Left renal cortex interstitium (tissue), 4 donors: ENCODE results near the gene LIN28B. TPM values are rescaled to one million over a fixed set of nuclear protein-coding genes. Genes with fewer than 3 reads are reported as not detected.
"Not testable (repeated sequence)": the region's sequence is repeated elsewhere in the genome, so short reads cannot be mapped to it uniquely, and the experiment has no call there.

Experiments used
- DNase-seq, 4 donors: peaks; one replicate each; pipeline ENCODE4 v3.0.0-alpha.2; 2013; ENCODE audit warnings: low read depth in 4 of 4, low spot score in 2 of 4, missing footprints in 1 of 4
- polyA plus RNA-seq, 4 donors: library from polyadenylated mRNA; unstranded; fragments of 120-200 nt; gene quantifications; one replicate each; pipeline ENCODE4 v1.2.1, GENCODE V29; 2013; ENCODE audit not compliant: insufficient read length in 4 of 4

The LIN28B gene
- polyA plus RNA-seq, 4 donors = 0.06 to 0.38 (median 0.14) TPM

DNA sequence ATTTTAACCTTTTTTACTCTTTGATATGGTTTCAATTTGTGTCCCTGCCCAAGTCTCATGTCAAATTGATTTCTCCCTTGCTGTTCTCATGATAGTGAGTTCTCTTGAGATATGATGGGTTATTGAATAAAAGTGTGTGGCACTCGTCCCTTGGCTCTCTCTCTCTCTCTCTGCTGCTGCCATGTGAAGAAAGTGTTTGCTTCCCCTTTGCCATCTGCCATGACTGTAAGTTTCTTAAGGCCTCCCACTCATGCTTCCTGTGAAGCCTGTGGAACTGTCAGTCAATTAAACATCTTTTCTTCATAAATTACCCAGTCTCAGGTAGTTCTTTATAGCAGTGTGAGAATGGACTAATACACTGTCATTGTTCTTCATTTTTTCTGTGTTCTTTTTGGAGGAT, 48.5 kb downstream of the LIN28B start:
- DNase-seq = no peak

DNA sequence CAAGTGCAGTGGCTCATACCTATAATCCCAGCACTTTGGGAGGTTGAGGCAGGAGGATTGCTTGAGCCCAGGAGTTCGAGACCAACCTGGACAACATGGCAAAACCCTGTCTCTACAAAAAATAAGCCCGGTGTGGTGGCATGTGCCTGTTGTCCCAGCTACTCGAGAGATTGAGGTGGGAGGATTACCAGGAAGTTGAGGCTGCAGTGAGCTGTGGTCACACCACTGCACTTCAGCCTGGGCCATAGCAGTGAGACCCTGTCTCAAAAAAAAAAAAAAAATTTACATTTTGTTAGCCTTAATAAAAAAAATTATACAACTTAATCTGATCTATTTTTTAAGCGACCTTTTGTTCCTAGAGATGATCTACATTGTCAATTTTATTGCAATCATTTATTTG, 56.6 kb downstream of the LIN28B start:
- DNase-seq = not testable (repeated sequence)

DNA sequence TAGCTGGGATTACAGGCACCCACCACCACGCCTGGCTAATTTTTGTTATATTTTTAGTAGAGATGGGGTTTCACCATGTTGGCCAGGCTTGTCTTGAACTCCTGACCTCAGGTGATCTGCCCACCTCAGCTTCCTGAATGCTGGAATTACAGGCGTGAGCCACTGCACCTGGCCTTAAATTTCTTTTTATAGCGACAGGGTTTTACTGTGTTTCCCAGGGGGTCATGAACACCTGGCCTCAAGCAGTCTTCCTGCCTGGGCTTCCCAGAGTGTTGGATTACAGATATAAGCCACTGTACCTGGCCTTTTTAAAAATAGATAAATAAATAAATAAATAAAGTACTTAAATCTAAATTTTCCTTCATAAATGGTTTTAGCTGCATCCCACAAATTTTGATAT, 57.5 kb downstream of the LIN28B start:
- no peak for DNase-seq

DNA sequence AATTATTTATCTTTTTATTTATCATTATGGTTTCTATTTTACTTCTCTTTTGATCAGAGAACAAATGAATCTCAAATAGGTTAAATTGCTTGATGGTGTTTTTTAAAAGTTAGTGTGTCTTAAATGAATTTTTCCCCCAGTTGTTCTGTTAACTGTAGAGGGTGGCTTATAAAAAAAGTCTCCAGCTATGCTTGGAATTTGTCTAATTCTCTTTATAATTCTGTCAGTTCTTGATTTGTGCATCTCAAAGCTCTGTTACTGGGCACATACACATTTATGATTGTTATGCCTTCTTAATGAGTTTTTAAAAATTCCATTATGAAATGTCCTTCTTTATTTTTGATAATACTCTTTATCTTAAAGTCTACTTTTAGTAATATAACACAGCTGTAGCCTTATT, 58.0 kb downstream of the LIN28B start:
- no peak for DNase-seq

DNA sequence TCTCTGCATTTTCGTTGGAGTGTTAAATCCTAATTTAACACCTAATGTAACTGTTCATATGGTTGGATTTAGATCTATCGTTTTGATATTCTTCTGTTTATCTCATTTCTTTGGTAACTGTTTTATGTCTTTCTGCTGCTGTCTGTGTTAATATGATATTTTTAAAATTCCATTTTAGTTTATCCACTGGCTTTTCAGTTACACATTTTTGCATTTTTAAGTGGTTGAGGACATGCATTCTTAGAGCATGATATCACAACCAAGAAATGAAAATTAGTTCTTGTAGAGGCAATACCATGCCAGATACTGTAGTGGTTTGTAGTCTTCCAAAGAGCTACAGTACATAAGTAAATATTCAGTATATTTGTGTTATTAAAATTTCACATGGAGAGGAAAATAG, 58.6 kb downstream of the LIN28B start:
- DNase-seq = no peak

DNA sequence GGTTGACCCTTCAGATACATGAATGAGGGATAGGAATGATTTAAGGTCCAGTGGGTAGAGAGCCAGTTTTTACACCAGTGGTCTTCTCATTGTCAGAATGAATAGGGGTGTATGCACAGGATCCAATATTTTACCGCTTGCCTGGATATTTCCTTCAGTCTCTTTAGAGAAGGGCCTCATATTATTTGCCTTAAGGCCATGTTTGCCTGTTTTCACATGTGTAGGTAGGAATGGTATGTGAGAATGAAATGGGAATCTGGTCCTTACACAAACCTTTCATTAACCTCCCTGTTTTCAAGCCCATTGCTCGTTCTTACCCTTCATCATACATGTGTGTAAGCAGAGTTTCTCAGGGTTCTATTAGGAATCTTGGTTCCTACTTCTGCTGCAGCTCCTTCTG, 62.4 kb downstream of the LIN28B start:
- no peak for DNase-seq

DNA sequence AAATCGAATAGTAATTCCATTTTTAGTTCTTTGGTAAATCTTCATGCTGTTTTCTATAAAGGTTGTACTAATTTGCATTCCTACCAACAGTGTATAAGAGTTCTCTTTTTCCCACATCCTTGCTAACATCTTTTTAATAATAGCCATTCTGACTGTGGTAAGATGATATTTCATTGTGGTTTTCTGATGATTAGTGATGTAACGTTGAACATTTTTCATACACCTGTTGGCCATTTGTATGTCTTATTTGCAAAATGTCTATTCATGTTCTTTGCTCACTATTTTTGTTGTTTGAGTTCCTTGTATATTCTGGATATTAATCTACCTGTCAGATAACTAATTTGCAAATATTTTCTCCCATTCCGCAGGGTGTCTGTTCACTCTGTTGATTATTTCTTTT, 64.5 kb downstream of the LIN28B start:
- no peak for DNase-seq

DNA sequence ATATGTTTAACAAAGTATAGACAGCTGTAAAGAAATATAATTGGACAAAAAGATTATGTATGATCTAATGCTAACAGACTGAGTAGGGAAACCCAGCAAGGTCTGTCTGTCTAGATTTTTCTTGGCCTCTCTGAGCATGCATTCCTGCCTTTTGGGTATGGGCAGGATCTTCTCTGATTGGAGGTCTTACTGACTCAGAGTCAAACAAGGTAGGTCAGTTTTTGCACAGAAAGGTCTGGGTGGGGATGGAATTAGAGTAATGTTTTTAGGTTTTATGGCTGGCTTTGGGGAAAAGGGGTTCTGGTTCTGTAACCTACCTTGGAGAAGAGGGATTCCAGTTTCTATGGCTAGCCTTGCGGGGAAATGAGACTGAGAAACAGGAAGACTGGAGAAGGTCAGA, 65.5 kb downstream of the LIN28B start:
- no peak for DNase-seq

DNA sequence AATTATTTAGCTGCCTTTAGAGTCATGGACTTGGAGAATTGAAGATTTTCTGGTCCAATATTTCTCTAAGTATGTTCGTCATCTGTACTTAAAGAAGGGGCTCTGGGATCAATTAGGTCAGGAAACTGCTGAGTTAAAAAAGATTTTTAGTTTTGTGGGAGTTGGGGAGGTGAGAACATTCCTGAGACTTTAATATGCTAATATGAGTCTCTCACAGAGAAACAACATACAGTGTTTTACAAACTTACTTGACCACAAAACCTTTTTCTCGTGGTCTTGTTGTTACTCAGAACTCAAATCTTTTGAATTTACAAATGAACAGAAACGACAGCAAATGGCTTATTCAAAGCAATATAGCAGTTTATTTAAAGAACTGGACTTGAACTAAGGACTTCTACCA, 67.9 kb downstream of the LIN28B start:
- no peak for DNase-seq

DNA sequence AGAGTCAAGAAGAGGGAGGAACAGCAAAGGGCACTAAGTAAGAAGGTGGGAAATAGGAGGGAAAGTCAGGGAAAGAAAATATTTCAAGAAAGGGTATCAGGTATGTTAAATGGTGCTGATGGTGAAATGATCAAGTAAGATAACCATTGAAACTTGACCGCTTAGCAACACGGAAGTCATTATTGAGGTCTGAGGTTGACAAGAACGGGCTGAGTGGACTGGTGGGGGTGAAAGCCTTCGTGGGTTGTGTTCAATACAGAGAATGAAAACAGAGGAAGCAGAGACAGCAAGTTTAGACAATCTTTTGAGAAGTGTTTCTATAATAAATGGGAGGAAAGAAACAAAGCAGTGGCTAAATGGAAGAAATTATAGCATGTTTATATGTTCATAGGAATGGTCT, 72.0 kb downstream of the LIN28B start:
- DNase-seq = no peak

DNA sequence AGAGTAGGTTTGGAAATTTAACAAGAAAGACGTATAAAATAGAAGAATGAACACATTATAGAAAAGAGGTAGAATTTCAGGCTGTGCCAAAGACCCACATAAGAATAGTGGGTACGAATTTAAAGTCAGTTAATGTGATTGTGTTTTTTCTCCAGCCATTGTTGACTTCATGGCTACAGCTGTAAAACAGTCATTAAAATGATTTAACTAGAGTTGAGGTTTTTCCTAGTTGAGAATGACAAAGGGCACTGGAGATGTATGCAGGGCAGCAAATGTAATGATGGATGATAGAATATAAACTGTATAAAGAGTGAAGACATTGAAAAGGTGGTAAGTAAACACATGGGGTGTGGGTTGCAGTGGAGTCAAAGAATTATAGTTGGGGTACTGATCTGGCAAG, 72.7 kb downstream of the LIN28B start:
- no peak for DNase-seq

DNA sequence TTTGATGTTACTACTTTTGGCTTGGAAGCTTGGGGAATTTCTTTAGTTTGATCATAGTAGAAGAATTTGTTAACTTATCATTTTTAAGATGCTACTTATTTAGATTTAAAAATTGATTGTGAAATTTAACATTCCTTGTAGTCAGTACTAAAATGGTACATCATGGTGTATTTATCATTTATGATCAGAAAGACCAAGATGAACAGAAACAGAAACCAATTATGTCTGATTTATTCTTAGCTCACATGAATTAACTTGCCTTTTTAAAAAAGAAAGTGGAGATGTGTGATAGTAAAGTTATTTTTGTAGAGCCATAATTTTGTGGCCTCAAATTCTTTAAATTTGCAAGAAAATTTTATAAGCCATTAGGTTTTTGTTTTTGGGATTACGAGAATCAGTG, 77.6 kb downstream of the LIN28B start:
- no peak for DNase-seq

DNA sequence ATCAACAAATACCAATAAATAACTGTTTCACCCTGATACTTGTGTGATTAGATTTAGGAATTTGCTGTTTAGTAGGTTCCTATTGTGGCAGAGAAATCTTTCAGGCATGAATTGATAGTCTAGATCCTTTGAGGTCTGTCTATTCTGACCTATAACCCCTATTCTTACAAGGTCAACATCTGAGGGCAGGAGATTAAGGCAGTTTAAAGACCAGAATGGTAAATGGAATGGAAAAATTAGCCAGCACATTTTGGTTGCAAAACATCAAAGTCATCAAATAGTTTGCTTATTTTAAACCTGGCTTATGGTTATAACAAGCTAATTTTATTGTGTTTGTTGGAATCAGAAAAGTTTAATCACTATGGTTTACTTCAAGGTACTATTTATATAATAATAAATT, 78.4 kb downstream of the LIN28B start:
- no peak for DNase-seq

DNA sequence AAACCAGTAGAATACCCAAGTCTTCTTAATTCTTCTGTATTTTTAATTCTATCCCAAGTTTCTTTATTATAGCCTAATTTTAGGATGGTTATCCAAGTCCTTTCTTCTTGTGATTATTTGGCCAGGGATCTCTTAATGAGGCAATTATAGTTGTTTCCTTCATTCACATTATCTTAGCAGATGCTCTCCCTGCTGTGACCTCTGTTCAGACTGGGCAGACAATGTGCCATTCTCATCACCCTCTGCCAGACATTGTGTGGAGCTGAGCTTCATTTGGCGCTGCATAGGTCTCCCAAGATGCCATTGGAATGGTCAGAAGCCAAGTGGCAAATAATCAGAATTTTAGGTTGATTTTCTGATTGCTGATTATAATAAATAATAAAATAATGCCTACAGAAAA, 79.4 kb downstream of the LIN28B start:
- DNase-seq = no peak

DNA sequence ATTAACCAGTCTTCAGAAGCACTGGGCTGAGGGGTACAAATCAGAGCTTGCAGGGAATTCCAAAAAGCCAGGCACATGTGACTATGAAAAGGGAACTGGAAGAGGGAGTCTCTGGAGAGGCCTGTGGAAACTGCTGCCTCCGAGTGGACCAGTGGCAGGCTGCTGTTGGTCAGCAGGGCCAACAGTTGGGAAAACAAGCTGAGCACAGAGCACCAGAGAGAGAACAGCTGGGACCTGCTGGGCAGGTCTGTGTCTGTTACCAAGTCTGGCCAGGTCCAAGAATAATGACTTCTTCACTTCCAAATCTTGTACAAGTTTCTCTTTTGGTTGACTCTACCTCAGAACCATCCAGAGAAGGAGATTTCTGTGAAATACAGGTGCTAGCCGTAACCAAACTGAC, 81.4 kb downstream of the LIN28B start:
- DNase-seq = no peak

DNA sequence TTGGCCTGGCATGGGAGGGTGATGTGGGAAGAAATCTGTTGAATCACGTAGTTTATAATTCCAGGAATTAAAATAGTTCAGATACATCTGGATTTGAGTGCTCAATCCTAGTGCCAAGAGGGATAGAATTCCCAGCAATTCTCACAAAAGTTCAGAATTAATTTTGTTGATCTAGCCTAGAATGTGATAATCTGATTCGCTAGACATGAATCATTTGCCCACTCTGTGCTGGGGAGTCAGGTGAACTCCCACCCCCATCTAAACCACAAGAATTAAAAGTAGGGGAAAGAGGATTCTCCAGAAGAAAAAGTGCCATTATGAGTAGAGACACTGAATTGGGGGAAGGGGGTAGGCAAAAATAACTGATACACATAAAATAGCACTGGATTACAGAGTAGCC, 85.0 kb downstream of the LIN28B start:
- DNase-seq = no peak

DNA sequence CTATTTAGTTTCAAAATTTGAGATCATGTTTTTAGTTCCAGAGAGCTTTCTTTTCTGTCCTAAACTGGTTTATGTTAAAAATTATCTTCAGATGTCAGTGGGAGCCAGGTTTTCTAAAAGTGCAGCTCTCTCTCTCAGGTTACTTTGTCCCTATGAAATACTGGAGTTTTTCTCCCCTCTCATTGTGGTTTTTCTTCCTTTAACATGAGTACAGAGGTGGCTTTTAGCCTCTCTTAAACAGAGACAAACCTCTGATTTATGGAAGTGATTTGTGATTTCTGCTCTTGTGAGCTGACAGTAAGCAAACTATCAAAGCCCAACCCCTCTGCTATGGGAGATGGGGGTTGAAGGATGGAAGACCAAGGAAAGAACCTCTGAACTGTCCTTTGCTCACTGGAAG, 85.7 kb downstream of the LIN28B start:
- DNase-seq = no peak

DNA sequence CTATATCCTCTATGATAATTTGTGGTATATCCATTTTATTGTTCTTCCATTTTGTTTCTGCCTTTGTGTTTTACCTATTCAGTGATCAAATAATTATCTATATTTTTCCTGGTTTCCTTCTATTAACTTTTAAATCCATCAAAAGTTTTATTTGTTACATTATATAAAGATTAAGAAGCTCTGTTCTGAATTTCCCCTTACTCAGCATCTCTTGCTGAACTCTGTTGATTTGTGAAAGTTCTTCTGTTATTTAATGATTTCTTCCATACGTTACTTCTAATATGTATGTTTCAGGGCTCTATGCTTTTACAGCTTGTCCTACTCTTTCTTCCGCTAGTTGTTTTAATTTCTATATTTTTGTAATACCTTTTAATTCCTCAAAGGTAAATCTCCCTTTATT, 87.1 kb downstream of the LIN28B start:
- no peak for DNase-seq

DNA sequence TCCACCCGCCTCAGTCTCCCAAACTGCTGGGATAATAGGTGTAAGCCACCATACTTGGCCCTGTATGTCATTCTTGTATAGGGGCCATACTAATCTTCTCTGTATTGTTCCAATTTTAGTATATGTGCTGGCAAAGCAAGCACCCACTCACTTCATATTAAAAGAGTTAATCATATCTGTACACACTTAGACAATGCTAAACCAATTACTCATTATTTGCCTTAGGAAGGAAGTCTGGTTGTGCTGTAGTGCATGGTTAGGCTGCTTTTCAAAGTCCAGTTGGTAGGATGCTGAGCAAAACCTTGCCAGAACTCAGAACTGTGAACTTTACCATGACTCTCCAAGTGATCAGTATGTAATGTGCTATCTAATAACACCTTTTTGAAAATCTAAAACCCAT, 88.6 kb downstream of the LIN28B start:
- no peak for DNase-seq

DNA sequence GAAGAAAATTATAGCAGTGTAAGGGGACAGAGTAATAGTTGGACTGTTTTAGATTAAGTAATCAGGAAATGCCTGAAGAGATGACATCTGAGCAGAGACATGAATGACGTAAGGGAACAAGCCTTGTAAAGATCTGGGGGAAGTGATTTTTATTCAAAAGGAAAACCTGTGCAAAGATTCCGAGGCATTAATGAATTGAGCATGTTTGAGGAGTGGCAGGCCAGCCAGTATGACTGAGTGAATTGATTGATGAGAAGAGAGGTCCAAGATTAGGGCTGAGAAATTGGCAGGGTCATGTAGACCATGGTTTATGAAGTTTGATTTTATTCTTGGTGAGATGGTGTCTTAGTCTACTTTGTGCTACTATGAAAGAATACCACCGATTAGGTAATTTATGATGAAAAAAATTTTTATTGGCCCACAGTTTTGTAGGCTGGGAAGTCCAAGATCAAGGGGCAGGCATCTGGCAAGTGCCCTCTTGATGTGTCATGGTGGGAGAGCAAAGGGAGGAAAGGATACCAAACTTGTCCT, 95.1 kb downstream of the LIN28B start:
- DNase-seq = no peak

DNA sequence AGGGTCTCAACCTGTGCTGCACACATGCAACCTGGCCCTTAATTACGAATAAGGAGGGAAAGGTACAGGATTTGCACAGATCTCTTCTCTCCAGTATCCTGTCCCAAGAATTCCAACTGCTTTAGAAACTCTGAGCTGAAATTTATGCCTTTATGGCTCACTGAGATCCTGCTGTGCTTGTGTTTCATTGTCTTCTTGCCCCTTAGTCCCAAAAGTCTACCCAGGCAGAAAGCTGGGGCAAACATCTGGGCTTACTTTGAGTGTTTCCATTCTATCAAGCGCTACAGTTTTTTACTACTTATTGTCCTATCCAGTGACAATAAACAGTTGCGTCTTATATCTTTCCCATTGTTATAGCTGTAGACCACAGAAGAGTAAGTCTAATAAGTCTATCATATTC, 99.7 kb downstream of the LIN28B start:
- no peak for DNase-seq

DNA sequence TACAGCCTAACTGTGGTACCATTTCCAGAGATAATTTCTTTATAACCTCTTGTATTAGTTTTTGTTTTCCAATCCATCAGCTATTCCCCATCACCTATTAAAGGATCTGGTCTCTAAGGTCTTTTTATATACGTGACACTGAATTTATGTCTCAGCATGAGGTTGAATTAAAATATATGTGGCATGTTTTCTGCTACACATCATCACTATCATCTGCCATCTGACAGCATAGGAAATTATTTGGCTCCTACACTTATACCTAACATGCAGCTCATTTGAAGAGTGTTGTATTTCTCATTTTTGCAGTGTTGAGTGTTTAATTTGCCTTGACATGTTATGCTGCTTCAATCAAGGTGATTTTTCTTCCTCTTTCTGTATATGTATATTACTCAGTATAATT, 100.3 kb downstream of the LIN28B start:
- no peak for DNase-seq

DNA sequence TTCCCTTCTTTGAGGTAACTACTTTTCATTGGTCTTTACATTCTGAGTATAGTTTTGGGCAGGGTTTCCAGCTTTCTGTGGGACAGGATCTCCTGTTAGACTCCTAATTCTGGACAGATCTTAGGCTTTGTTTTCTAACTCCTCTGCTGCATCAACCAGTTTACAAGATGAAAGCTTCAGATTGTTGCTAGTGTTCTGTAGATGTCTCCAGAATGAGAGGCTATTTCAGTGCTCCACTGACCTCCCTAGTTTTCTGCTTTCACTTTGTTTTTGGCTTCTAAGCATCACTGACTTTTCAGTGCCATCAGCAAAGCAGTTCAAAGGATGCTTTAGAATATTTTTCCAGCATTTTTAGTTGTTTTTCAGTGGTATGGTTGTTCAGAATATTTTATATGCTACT, 101.4 kb downstream of the LIN28B start:
- DNase-seq = no peak

DNA sequence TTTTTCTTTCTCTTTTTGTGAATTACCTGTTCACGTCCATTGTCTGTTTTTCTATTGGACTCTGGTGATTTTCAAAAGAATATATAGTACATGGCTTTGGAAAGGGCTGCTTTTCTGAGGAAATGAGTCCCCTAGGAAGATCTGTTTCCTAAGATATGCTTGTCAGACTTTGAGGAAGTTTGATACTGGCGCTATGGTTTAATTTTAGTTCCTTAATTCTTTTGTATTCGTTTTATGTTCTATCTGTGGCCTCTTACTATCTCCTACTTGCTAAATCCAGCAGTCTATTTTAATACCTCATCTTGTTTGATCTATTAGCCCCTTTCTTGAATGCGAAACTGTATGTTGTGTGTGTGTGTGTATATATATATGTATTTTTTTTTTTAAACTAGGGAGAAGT, 101.9 kb downstream of the LIN28B start:
- DNase-seq = no peak
